Activated naive CD4-positive, alpha-beta T cell treated with anti-CD3 and anti-CD28 coated beads, Interleukin-2, amount 50 U/mL, for 72 hours (primary cell): Measurements from ENCODE around the gene POLR1B. TPM values are rescaled to one million over a fixed set of nuclear protein-coding genes. Genes with fewer than 3 reads are reported as not detected.
"Not testable (repeated sequence)": the region's sequence is repeated elsewhere in the genome, so short reads cannot be mapped to it uniquely, and the experiment has no call there.

Experiments
- ATAC-seq, 2 donors: fragments of 150-1000 bp; cut with Tn5 transposase; 2 replicates each; pipeline ENCODE4 v1.10.0; 2021; ENCODE audit warnings: mild to moderate bottlenecking in 2 of 2, moderate library complexity in 2 of 2
- DNase-seq, 2 donors: peaks; one replicate each; pipeline ENCODE4 v3.0.0; 2021 to 2022; ENCODE audit warnings: low spot score in 2 of 2
- H3K27ac Mint-ChIP-seq, 2 donors: one replicate each; pipeline ENCODE4 v1.8.0; 2022; ENCODE audit warnings: mild to moderate bottlenecking in 2 of 2, mixed read lengths in 2 of 2
- H3K36me3 Mint-ChIP-seq, 2 donors: one replicate each; pipeline ENCODE4 v1.8.0; 2022; ENCODE audit warnings: mixed read lengths in 2 of 2
- H3K9me3 Mint-ChIP-seq, 2 donors: one replicate each; pipeline ENCODE4 v1.8.0; 2022; ENCODE audit warnings: mixed read lengths in 2 of 2
- total RNA-seq, 2 donors: library from RNA; stranded (reverse); gene quantifications; one replicate each; pipeline ENCODE4 v1.2.3, GENCODE V29; 2022

The POLR1B gene
- total RNA-seq, 2 donors from 2014 or later, result 30.0 to 50.9 TPM

DNA sequence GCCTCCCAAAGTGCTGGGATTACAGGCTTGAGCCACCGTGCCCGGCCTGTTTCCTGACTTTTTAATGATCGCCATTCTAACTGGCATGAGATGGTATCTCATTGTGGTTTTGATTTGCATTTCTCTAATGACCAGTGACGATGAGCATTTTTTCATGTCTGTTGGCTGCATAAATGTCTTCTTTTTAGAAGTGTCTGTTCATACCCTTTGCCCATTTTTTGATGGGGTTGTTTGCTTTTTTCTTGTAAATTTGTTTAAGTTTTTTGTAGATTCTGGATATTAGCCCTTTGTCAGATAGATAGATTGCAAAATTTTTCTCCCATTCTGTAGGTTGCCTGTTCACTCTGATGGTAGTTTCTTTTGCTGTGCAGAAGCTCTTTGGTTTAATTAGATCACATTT is 67.1 kb downstream of the POLR1B start:
- not testable (repeated sequence) for ATAC-seq, DNase-seq, H3K36me3 Mint-ChIP-seq, H3K27ac Mint-ChIP-seq, H3K9me3 Mint-ChIP-seq

DNA sequence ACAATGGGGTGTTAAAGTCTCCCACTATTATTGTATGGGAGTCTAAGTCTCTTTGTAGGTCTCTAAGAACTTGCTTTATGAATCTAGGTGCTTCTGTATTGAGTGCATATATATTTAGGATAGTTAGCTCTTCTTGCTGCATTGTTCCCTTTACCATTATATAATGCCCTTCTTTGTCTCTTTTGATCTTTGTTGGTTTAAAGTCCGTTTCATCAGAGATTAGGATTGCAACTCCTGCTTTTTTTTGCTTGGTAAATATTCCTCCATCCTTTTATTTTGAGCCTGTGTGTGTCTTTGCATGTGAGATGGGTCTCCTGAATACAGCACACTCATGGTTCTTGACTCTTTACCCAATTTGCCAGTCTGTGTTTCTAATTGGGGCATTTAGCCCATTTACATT is 70.0 kb downstream of the POLR1B start:
- ATAC-seq, H3K27ac Mint-ChIP-seq, DNase-seq, H3K9me3 Mint-ChIP-seq, H3K36me3 Mint-ChIP-seq: not testable (repeated sequence)

DNA sequence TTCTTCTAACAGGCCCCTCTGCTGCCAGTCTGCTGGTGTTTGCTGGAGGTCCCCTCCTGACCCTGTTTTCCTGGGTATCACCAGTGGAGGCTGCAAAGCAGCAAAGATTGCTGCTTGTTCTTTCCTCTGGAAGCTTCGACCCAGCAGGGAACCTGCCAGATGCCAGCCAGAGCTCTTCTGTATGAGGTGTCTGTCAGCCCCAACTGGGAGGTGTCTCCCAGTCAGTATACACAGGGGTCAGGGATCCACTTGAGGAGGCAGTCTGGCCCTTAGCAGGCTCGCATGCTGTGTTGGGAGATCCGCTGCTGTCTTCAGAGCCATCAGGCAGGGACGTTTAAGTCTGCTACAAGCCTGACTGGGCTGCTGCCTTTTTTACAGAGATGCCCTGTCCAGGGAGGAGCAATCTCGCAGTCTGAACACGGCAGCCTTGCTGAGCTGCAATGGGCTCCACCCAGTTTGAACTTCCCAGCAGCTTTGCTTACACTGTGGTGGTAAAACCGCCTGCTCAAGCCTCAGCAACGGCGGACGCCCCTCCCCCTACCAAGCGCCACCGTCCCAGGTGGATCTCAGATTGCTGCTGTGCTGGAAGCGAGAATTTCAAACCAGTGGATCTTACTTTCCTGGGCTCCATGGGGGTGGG is 72.1 kb downstream of the POLR1B start:
- no peaks in the 10 kb centered on the region for H3K36me3 Mint-ChIP-seq
- ATAC-seq (no peak), DNase-seq (peak in 1 of 2 donors; percentile 31)
- no peaks in the 10 kb centered on the region for H3K9me3 Mint-ChIP-seq
- H3K27ac Mint-ChIP-seq, result no peak overlapping the region

DNA sequence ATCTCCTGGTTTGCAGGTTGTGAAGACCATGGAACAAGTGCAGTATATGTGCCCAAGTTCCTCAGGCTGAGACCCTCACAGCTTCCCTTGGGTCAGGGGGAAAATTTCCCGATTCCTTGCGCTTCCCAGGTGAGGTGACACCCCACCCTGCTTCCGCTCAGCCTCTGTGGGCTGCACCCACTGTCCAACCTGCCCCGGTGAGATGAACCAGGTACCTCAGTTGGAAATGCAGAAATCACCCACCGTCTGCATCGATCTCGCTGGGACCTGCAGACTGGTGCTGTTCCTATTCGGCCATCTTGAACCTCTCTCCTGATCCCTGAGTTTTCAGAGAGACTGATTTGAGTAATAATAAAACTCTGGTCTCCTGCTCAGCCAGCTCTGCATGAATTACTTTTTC is 72.8 kb downstream of the POLR1B start:
- DNase-seq (peak in 1 of 2 donors; percentile 7), ATAC-seq (no peak)
- Mint-ChIP-seq H3K36me3 (no peaks in the 10 kb centered on the region), H3K27ac (no peak overlapping the region), H3K9me3 (no peaks in the 10 kb centered on the region)

DNA sequence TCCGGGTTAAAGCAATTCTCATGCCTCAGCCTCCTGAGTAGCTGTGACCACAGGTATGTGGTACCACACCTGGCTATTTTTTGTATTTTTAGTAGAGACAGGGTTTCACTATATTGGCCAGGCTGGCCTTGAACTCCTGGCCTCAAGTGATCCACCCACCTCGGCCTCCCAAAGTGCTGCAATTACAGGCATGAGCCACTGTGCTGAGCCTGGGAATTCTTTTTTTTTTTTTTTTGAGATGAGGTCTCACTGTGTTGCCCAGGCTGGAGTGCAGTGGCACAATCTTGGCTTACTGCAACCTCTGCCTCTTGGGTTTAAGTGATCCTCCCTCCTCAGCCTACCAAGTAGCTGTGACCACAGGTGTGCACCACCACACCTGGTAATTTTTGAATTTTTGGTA is 73.5 kb downstream of the POLR1B start:
- not testable (repeated sequence) for H3K9me3 Mint-ChIP-seq, ATAC-seq, H3K36me3 Mint-ChIP-seq, H3K27ac Mint-ChIP-seq
- peak in 1 of 2 donors; percentile 6 for DNase-seq

DNA sequence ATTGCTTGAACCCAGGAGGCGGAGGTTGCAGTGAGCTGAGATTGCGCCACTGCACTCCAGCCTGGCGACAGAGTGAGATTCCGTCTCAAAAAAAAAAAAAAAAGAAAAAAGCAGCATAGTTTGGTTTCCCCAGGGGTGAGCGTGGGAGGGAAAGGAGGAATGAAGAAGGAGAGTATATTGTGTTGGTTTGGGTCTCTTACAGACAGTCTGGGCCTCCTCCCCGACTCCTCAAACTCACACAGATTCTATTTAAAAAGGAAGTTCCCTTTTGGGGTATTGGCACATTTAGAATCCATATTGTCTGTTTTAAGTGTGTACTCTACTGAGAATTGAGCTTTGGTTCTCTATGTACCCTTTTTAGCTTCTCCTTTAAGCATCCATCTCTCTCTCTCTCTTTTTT is 76.1 kb downstream of the POLR1B start:
- H3K27ac Mint-ChIP-seq, result no peak overlapping the region
- DNase-seq (no peak), ATAC-seq (no peak)
- no peaks in the 10 kb centered on the region for H3K36me3 Mint-ChIP-seq
- no peaks in the 10 kb centered on the region for H3K9me3 Mint-ChIP-seq

DNA sequence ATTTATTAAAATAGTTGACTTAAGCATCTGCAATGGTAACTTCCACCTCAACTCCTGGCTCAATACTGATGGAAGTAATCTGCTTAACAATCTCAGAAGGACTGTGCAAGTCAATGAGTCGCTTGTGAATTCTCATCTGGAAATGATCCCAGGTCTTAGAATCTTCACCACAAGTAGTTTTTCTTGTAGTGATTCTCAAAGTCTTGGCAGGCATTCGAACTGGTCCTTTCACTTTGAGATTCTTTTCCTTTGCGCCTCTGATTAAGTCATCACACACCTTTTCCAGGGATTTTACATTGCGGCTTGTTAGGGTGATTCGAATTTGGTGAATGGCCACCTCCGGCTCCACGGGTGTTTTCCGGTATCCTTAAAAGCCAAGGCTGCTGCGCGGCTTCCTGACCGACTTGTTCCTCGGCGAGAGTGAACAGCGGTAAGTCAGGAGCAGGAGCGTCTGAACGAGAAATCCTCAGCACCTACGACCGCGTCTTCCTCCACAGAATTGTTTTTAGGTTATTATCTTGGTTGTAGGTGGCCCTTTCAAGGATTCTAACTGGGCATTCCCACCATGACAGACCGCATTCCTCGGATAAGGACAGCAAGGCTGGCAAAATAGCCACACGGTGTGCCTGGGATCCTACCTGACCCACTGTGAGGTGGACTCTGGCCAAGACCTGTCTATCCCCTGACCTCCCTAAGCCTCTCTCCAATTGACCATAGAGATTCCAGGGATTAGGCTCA is 79.7 kb downstream of the POLR1B start:
- no peaks in the 10 kb centered on the region for H3K9me3 Mint-ChIP-seq
- DNase-seq (no peak), ATAC-seq (no peak)
- H3K27ac Mint-ChIP-seq, result no peak overlapping the region
- H3K36me3 Mint-ChIP-seq, result no peaks in the 10 kb centered on the region

DNA sequence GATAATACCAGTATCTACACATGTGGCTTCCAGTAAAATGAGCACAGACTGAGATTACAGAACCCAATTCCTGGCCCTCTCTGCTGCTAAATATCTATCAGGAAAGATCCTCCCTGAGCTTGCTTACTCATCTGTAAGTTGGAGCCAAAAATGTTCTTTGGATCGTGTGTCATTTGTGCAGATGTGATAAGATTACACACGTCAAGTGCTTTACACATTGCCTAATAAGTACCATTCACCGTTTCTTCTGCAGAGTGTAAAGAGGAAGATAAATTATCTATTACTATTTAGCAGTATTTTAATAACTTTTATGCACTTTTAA is 80.2 kb downstream of the POLR1B start:
- ATAC-seq (no peak), DNase-seq (no peak)

DNA sequence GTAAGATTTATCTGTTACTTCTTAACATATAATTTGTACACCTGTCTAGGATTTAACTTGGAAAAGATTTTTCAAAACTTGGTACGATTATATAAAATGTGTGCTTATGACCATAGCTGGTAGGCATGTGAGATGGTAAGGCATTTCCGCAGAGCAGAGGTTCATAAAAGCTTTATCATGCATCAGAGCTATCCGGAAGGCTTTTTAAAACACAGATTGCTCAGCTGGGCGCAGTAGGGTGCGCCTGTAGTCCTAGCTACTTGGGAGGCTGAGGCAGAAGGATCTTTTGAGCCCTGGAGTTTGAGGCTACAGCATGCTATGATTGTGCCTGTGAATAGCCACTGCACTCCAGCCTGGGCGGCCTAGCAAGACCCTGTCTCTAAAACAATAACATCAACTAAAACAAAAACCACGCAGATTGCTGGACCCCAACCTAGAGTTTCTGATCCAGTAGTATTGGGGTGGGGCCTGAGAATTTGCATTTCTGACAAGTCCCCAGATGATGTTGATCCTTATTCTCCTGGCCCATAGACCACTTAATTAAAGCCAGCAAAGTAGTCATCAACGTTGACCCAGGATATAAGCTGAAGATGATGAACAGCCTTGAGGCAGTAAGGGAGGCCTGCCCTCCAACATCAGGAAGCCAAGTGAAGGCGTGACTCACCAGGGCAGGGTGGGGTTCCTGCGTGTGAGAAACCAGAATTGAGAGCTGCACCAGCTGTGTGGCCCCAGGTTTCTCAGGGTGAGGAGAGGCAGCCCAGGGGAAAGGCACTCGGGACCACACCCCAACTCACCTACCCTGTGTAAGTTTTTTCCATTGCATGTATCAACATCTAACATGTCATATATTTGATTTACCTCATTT is 81.9 kb downstream of the POLR1B start:
- DNase-seq (peak; percentile 56 to 78), ATAC-seq (peak; percentile 85 to 88)
- Mint-ChIP-seq H3K27ac (no peak overlapping the region), H3K9me3 (no peaks in the 10 kb centered on the region), H3K36me3 (no peaks in the 10 kb centered on the region)

More for the DNA sequence above, 80.2 kb downstream of the POLR1B start:
- Mint-ChIP-seq H3K27ac (no peak overlapping the region), H3K36me3 (no peaks in the 10 kb centered on the region), H3K9me3 (no peaks in the 10 kb centered on the region)

DNA sequence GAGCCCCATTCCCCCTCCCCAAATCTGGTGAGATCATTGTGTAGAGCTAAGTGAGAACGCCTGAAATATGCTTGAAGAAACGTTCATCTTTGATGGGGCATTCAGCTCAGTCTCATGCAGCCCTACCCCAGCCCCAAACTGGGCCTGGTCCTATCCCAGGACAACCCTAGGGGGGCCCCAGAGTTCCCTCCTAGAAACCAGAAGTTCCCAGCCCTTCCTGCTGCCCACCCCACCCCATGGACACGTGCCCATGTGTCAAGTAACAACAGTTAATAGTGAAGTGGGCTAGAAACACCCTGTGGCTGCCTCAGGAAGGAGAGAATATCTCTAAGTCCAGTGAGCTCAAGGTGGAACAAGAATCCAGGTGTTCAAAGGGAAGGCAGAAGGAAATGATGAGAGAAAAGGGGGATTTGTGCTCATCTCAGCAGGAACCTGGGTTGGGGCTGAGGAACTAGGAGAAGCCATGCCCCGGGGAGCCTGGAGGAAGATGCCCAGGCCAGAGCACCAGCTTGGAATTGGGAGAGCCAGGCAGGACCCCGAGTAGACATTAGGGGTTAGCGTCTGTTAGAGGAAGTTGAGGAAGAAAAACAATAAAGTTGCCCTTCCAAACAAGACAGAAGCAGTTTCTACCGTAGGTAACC is 83.3 kb downstream of the POLR1B start:
- no peaks in the 10 kb centered on the region for H3K36me3 Mint-ChIP-seq
- ATAC-seq (no peak), DNase-seq (no peak)
- no peaks in the 10 kb centered on the region for H3K9me3 Mint-ChIP-seq
- peak overlapping the region in 1 of 2 donors; percentile 88 for H3K27ac Mint-ChIP-seq

DNA sequence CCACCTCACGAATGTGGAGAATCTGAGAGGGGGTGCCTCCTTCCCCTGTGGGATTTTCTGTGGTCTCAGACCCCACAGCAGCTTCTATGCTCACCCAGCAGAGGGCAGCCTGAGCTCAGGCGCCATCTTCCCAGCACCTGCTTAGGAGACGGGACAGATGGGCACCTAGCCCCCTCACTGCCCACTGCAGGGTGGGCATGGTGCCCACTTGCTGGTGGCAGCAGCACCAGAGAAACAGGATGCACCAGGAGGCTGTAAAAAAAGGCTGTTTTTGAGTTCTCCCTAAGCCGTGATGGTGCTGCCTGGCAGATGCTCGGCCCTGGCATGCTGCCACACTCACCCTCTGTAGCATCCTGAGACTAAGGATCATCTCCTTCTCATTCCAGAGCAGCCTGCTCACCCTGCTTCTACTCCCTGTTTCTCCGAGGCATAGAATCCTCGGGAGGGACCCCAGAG is 84.4 kb downstream of the POLR1B start:
- Mint-ChIP-seq H3K36me3 (no peaks in the 10 kb centered on the region), H3K9me3 (no peaks in the 10 kb centered on the region), H3K27ac (peak overlapping the region; percentile 44 to 88)
- DNase-seq (peak; percentile 69 to 73), ATAC-seq (peak; percentile 60 to 72)

Other genes starting within 250 kb of the POLR1B start
- 10 to 100 TPM in 1 of 2 donors, 1 to 10 TPM in 1; 7.4 to 16.1 TPM for gene RGPD8, start 108.8 kb upstream of the POLR1B start, total RNA-seq
- 10 to 100 TPM; 21.0 to 27.1 TPM for gene TTL, start 60.3 kb upstream of the POLR1B start, total RNA-seq
- gene CHCHD5, start 42.1 kb downstream of the POLR1B start, total RNA-seq, result 10 to 100 TPM; 38.4 to 46.2 TPM
- 100 to 1,000 TPM in 1 of 2 donors, 10 to 100 TPM in 1; 70.8 to 149 TPM for gene SLC20A1, start 103.5 kb downstream of the POLR1B start, total RNA-seq
- not detected for gene NT5DC4, start 178.6 kb downstream of the POLR1B start, total RNA-seq
- gene CKAP2L, start 222.1 kb downstream of the POLR1B start, total RNA-seq, result 10 to 100 TPM; 22.5 to 55.6 TPM
- 1 to 10 TPM in 1 of 2 donors, under 1 TPM in 1; 0.49 to 2.0 TPM for gene IL1A, start 242.0 kb downstream of the POLR1B start, total RNA-seq